Parathyroid adenoma (tissue), 2 donors: ENCODE measurements around the gene PTPRB.

ENCODE experiments used
- H2AFZ ChIP-seq: fragments of 300-600 bp; sonication (generic); one replicate; pipeline ENCODE4 v1.7.0; 2017; ENCODE audit warnings: antibody characterized with exemption, mild to moderate bottlenecking
- H3K27ac ChIP-seq: fragments of 300-600 bp; sonication (generic); one replicate; pipeline ENCODE4 v1.7.0; 2017
- H3K27me3 ChIP-seq: fragments of 300-600 bp; sonication (generic); one replicate; pipeline ENCODE4 v1.7.0; 2017; ENCODE audit warnings: low read length; ENCODE audit not compliant: control insufficient read depth, insufficient read depth
- H3K36me3 ChIP-seq: fragments of 300-600 bp; sonication (generic); one replicate; pipeline ENCODE4 v1.7.0; 2017; ENCODE audit warnings: low read length; ENCODE audit not compliant: control insufficient read depth, insufficient read depth
- H3K4me1 ChIP-seq: fragments of 300-600 bp; sonication (generic); one replicate; pipeline ENCODE4 v1.7.0; 2017; ENCODE audit warnings: control low read depth
- H3K4me2 ChIP-seq: fragments of 300-600 bp; sonication (generic); one replicate; pipeline ENCODE4 v1.7.0; 2017; ENCODE audit warnings: low read length
- H3K4me3 ChIP-seq: fragments of 300-600 bp; sonication (generic); one replicate; pipeline ENCODE4 v1.7.0; 2017; ENCODE audit warnings: low read depth, low read length
- H3K79me2 ChIP-seq: fragments of 300-600 bp; sonication (generic); one replicate; pipeline ENCODE4 v1.7.0; 2017; ENCODE audit warnings: control low read depth
- H3K9ac ChIP-seq: fragments of 300-600 bp; sonication (generic); one replicate; pipeline ENCODE4 v1.7.0; 2017; ENCODE audit warnings: mild to moderate bottlenecking
- H3K9me3 ChIP-seq: fragments of 300-600 bp; sonication (generic); one replicate; pipeline ENCODE4 v1.7.0; 2017; ENCODE audit warnings: low read length; ENCODE audit not compliant: control insufficient read depth
- TF ChIP-seq, protein P1 (sequence below): fragments of 300-600 bp; sonication (generic); IDR thresholded peaks from one replicate; pipeline ENCODE4 v1.7.0; 2017; ENCODE audit warnings: antibody characterized with exemption, mild to moderate bottlenecking
- donor health status: primary hyperparathyroidism.

PTPRB gene

DNA sequence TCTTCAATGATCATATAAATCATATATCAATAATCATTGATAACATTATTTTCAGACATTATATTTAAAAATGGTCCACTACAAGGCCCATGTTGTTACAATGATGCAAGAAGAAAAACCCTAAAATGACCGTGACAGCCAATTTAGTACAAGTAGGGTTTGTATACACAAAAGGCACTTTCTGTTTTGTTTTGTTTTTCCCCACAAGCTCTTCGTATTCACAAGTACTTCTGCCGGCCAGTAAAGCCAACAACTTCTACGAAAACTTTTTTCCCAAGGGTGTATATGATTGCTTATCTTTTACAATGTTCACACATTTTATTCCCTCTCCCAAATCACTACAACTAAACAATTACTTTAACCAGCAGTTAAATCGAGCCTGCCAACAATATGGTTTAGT, 9.6 kb downstream of the PTPRB start:
- Histone ChIP-seq H3K79me2 (no peaks in the 10 kb centered on the region), H3K4me1 (no peaks in the 10 kb centered on the region), H3K27me3 (peaks cover 4% of the 10 kb centered on the region), H3K27ac (no peak overlapping the region), H3K4me2 (no peak overlapping the region), H2AFZ (no peak overlapping the region), H3K4me3 (peak overlapping the region; percentile 9), H3K9ac (no peak overlapping the region), H3K36me3 (no peaks in the 10 kb centered on the region), H3K9me3 (no peaks in the 10 kb centered on the region)
- TF ChIP-seq, protein P1, sequence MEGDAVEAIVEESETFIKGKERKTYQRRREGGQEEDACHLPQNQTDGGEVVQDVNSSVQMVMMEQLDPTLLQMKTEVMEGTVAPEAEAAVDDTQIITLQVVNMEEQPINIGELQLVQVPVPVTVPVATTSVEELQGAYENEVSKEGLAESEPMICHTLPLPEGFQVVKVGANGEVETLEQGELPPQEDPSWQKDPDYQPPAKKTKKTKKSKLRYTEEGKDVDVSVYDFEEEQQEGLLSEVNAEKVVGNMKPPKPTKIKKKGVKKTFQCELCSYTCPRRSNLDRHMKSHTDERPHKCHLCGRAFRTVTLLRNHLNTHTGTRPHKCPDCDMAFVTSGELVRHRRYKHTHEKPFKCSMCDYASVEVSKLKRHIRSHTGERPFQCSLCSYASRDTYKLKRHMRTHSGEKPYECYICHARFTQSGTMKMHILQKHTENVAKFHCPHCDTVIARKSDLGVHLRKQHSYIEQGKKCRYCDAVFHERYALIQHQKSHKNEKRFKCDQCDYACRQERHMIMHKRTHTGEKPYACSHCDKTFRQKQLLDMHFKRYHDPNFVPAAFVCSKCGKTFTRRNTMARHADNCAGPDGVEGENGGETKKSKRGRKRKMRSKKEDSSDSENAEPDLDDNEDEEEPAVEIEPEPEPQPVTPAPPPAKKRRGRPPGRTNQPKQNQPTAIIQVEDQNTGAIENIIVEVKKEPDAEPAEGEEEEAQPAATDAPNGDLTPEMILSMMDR = no peak

DNA sequence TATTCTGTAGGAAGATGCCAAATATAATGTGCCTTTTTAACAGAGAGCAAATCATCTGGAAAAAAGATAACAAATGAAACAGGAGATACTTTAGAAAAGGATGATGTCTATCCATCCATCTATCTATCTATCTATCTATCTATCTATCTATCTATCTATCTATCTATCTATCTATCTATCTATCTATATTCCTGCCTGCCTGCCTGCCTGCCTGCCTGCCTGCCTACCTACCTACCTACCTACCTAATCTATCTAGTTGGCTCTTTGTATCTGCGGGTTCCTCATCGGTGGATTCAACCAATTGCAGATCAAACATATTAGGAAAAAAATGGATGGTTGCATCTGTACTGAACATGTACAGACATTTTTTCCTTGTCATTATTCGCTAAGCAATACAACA, 11.0 kb downstream of the PTPRB start:
- TF ChIP-seq, protein P1 = no peak
- Histone ChIP-seq H3K4me1 (no peaks in the 10 kb centered on the region), H3K79me2 (no peaks in the 10 kb centered on the region), H2AFZ (no peak overlapping the region), H3K27ac (no peak overlapping the region), H3K9me3 (no peaks in the 10 kb centered on the region), H3K4me2 (no peak overlapping the region), H3K9ac (no peak overlapping the region), H3K27me3 (peaks cover 4% of the 10 kb centered on the region), H3K36me3 (no peaks in the 10 kb centered on the region), H3K4me3 (no peak overlapping the region)

DNA sequence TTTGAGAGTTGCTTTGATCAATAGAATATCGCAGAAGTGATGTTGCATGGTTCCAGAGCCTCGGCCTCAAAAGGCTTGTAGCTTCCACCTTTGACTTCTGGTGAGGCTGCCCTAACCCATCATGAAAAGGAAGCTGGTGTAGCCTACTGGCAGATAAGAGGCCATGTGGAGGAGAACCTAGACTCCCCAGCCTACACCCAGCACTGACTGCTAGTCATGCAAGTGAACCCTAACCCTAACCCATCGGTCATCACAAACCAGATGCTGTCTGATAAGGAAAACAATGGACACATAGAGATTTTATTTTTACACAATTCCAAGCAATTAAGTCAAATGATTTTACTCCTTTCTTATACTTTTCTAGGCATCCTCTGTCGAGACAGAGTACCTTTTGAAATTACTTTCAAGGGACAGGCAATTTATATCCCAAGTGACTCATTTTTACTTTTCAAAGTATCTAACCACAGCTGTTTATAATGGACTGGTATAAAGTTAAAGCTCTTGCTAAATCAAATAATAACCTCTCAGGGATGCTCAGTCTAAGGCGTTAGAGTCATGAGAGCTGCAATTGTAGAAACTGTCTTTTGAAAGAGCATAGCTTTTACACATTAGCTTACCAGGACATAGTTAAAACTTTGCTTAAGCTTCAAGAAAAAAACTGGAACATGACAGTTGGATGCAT, 17.6 kb downstream of the PTPRB start:
- Histone ChIP-seq H3K9ac (no peak overlapping the region), H3K27ac (no peak overlapping the region)

DNA sequence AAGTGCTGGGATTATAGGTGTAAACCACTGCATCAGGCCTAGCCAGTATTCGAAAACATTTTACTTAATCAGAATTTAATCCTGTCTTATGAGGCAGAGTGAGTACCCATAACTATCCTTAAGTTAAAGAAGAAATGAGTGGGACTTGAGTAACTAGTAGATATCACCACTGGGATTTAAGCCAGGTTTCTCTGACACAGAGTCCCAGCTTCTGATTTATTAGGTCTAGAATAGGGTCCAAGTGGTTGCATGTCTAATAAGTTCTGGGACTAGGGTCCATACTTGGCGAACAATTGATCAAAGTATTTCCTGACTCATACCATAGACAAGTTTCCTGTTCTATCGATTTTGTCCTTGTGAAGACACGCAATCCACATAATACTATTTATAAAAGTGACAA, 18.9 kb downstream of the PTPRB start:
- Histone ChIP-seq H3K9me3 (no peaks in the 10 kb centered on the region), H3K27ac (no peak overlapping the region), H2AFZ (no peak overlapping the region), H3K9ac (no peak overlapping the region), H3K79me2 (no peaks in the 10 kb centered on the region), H3K4me2 (no peak overlapping the region), H3K36me3 (no peaks in the 10 kb centered on the region), H3K27me3 (no peaks in the 10 kb centered on the region), H3K4me1 (no peaks in the 10 kb centered on the region), H3K4me3 (no peak overlapping the region)
- TF ChIP-seq, protein P1 = no peak

More for the DNA sequence above, 17.6 kb downstream of the PTPRB start:
- TF ChIP-seq, protein P1 = no peak
- H3K79me2 ChIP-seq = no peaks in the 10 kb centered on the region
- peaks cover 4% of the 10 kb centered on the region for H3K27me3 ChIP-seq
- H3K36me3 ChIP-seq = no peaks in the 10 kb centered on the region
- H3K4me2 ChIP-seq = no peak overlapping the region
- H3K9me3 ChIP-seq = no peaks in the 10 kb centered on the region
- no peak overlapping the region for H3K4me3 ChIP-seq
- H2AFZ ChIP-seq = no peak overlapping the region
- H3K4me1 ChIP-seq = no peaks in the 10 kb centered on the region

DNA sequence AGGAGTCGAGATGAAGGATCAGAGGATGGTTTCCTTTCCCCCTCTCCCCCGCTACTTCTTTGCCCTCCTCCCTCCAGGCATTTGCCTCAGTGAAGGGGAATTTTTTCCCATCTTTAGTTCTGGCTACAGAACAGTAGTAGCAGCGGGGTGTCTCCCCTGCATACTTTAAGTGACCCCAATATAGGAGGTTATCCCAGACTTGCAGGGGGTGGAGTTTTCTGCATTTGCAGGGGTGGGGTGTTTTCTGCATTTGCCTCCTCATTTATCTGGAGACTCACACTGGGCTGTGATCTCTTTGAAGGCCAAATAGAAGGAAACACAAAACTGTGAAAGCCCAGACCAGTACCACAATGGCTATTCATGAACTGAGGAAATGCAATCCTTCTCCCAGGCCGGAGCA, 19.8 kb downstream of the PTPRB start:
- Histone ChIP-seq H3K27me3 (no peaks in the 10 kb centered on the region), H3K79me2 (no peaks in the 10 kb centered on the region), H3K27ac (no peak overlapping the region), H2AFZ (no peak overlapping the region), H3K4me3 (no peak overlapping the region), H3K4me2 (no peak overlapping the region), H3K9ac (no peak overlapping the region), H3K4me1 (no peaks in the 10 kb centered on the region), H3K36me3 (no peaks in the 10 kb centered on the region), H3K9me3 (no peaks in the 10 kb centered on the region)
- TF ChIP-seq, protein P1 = no peak
